A549 (cell line): ENCODE measurements around the gene SND1.

ENCODE experiments used
- CEBPB ChIP-seq, 2 experiments: fragments of >200 bp in 1 of 2; sonication (Bioruptor Twin) in 1 of 2; formaldehyde crosslinking in 1 of 2; IDR thresholded peaks; 2 replicates each; pipeline ENCODE4 v1.6.1; 2012 to 2016
- CTCF ChIP-seq: fragments of >200 bp; sonication (Bioruptor Twin); formaldehyde crosslinking; IDR thresholded peaks from 3 replicates; pipeline ENCODE4 v1.5.1; 2016

- TF ChIP-seq CTCF: no peak
- no peak for TF ChIP-seq CEBPB (IDR thresholded peaks at IDR 0.05)
Measured at GRCh38 chr7:128005117-128005516, 353.1 kb downstream of the SND1 start.
